Measurements from ENCODE around the gene NUP62CL. TPM values are rescaled to one million over a fixed set of nuclear protein-coding genes. Genes with fewer than 3 reads are reported as not detected.

NUP62CL gene
- total RNA-seq, 1 donor from 2014 or later: not detected

DNA sequence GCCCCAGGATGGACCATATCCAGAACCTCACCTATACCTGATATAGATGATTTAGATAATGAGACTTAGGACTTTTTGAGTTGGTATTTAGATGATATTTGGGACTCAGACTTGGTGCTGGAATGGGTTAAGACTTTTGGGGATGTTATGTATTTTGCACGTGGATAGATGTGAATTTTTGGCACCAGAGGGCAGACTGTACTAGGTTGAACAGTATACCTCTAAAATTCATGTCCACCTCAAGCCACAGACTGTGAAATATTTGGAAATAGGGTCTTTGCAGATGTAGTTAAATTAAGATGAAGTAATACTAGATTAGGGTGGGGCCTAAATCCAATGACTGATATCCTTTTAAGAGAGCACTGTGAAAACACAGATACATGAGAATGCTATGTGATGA is 103.3 kb downstream of the NUP62CL start:
- H3K27me3 ChIP-seq: no peaks in the 10 kb centered on the region
- H3K4me3 ChIP-seq: no peak overlapping the region
- TF ChIP-seq CTCF (IDR thresholded peaks at IDR 0.05): no peak
- no peak for DNase-seq (ENCODE audit: low spot score in 2 of 2)
- no peaks in the 10 kb centered on the region for H3K4me1 ChIP-seq
- intact Hi-C loops (cut with DNase I): no loop called here
- no peaks in the 10 kb centered on the region for H3K9me3 ChIP-seq
- H3K27ac ChIP-seq: no peak overlapping the region
- no peaks in the 10 kb centered on the region for H3K36me3 ChIP-seq

- Histone ChIP-seq H3K36me3 (no peaks in the 10 kb centered on the region), H3K27me3 (no peaks in the 10 kb centered on the region), H3K4me1 (no peaks in the 10 kb centered on the region), H3K27ac (no peak overlapping the region), H3K9me3 (peaks cover 0 to 48% of the 10 kb centered on the region in 2 donors), H3K4me3 (no peak overlapping the region)
- DNase-seq (ENCODE audit: low spot score in 2 of 2): no peak
- TF ChIP-seq CTCF (IDR thresholded peaks at IDR 0.05): no peak
- intact Hi-C loops (cut with DNase I): no loop called here
Measured at GRCh38 chrX:107076158-107076557, 130.1 kb downstream of the NUP62CL start.

Other genes starting within 250 kb of the NUP62CL start
- 7.1 TPM for gene MORC4, start 206.2 kb downstream of the NUP62CL start, total RNA-seq
- gene RBM41, start 87.6 kb downstream of the NUP62CL start, total RNA-seq: 4.6 TPM
- gene DNAAF6, start 178 bp upstream of the NUP62CL start, total RNA-seq: not detected
- gene FRMPD3, start 243.2 kb upstream of the NUP62CL start, total RNA-seq: 0.64 TPM